Activated naive CD8-positive, alpha-beta T cell treated with anti-CD3 and anti-CD28 coated beads, Interleukin-2, amount 50 U/mL, for 24 hours (primary cell): ENCODE results near the gene NBAS.

Experiments
- ATAC-seq: fragments of 150-1000 bp; cut with Tn5 transposase; one replicate; pipeline ENCODE4 v1.10.0; 2021
- DNase-seq: peaks from one replicate; pipeline ENCODE4 v3.0.0; 2021
- H3K27ac Mint-ChIP-seq: one replicate; pipeline ENCODE4 v1.8.0; 2021; ENCODE audit warnings: mild to moderate bottlenecking, mixed read lengths
- H3K27me3 Mint-ChIP-seq: one replicate; pipeline ENCODE4 v1.8.0; 2021; ENCODE audit warnings: mixed read lengths
- H3K36me3 Mint-ChIP-seq: one replicate; pipeline ENCODE4 v1.8.0; 2021; ENCODE audit warnings: low read depth, mixed read lengths
- H3K4me1 Mint-ChIP-seq: one replicate; pipeline ENCODE4 v1.8.0; 2021; ENCODE audit warnings: mixed read lengths
- H3K4me3 Mint-ChIP-seq: one replicate; pipeline ENCODE4 v1.8.0; 2021; ENCODE audit warnings: mild to moderate bottlenecking, moderate library complexity, mixed read lengths
- H3K9me3 Mint-ChIP-seq: one replicate; pipeline ENCODE4 v1.8.0; 2021; ENCODE audit warnings: mixed read lengths

Gene NBAS

GRCh38 chr2:15141211-15141610, 419.9 kb downstream of the NBAS start:
- DNase-seq (no peak), ATAC-seq (no peak)
- Mint-ChIP-seq H3K36me3 (no peaks in the 10 kb centered on the region), H3K27me3 (no peaks in the 10 kb centered on the region), H3K4me1 (peaks cover 28% of the 10 kb centered on the region), H3K4me3 (peak overlapping the region; percentile 10), H3K27ac (no peak overlapping the region), H3K9me3 (peaks cover 3% of the 10 kb centered on the region)

DNA sequence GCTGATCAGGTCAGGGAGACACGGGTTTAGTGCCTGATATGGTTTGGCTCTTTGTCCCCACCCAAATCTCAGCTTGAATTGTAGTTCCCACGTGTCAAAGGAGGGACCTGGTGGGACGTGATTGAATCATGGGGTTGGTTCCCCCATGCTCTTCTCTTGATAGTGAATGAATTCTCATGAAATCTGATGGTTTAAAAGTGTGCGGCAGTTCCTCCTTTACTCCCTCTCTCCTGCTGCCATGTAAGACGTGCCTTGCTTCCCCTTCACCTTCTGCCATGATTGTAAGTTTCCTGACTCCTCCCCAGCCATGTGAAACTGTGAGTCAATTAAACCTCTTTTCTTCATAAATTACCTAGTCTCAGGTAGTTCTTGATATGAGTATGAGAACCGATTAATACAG, 424.5 kb downstream of the NBAS start:
- no peaks in the 10 kb centered on the region for H3K9me3 Mint-ChIP-seq
- H3K4me3 Mint-ChIP-seq: no peak overlapping the region
- DNase-seq: no peak
- ATAC-seq: no peak
- no peaks in the 10 kb centered on the region for H3K36me3 Mint-ChIP-seq
- peaks cover 7% of the 10 kb centered on the region for H3K4me1 Mint-ChIP-seq
- H3K27me3 Mint-ChIP-seq: peaks cover 1% of the 10 kb centered on the region
- no peak overlapping the region for H3K27ac Mint-ChIP-seq

- H3K4me1 Mint-ChIP-seq: no peaks in the 10 kb centered on the region
Measured at GRCh38 chr2:15134957-15135356, 426.2 kb downstream of the NBAS start.

GRCh38 chr2:15133461-15133860, 427.7 kb downstream of the NBAS start:
- no peaks in the 10 kb centered on the region for H3K9me3 Mint-ChIP-seq
- no peaks in the 10 kb centered on the region for H3K36me3 Mint-ChIP-seq
- no peaks in the 10 kb centered on the region for H3K4me1 Mint-ChIP-seq
- no peak overlapping the region for H3K4me3 Mint-ChIP-seq
- ATAC-seq: no peak
- DNase-seq: no peak
- H3K27ac Mint-ChIP-seq: no peak overlapping the region
- H3K27me3 Mint-ChIP-seq: peaks cover 1% of the 10 kb centered on the region

More at GRCh38 chr2:15134957-15135356, 426.2 kb downstream of the NBAS start:
- no peak for DNase-seq
- peaks cover 1% of the 10 kb centered on the region for H3K27me3 Mint-ChIP-seq
- H3K36me3 Mint-ChIP-seq: no peaks in the 10 kb centered on the region
- no peaks in the 10 kb centered on the region for H3K9me3 Mint-ChIP-seq
- ATAC-seq: no peak
- no peak overlapping the region for H3K27ac Mint-ChIP-seq
- H3K4me3 Mint-ChIP-seq: no peak overlapping the region

GRCh38 chr2:15128846-15129245, 432.3 kb downstream of the NBAS start:
- no peak overlapping the region for H3K27ac Mint-ChIP-seq
- H3K9me3 Mint-ChIP-seq: no peaks in the 10 kb centered on the region
- no peaks in the 10 kb centered on the region for H3K4me1 Mint-ChIP-seq

GRCh38 chr2:15127876-15128275, 433.3 kb downstream of the NBAS start:
- Mint-ChIP-seq H3K4me1 (no peaks in the 10 kb centered on the region), H3K27ac (no peak overlapping the region), H3K27me3 (no peaks in the 10 kb centered on the region), H3K36me3 (no peaks in the 10 kb centered on the region), H3K4me3 (no peak overlapping the region), H3K9me3 (no peaks in the 10 kb centered on the region)
- no peak for ATAC-seq
- no peak for DNase-seq

More at GRCh38 chr2:15128846-15129245, 432.3 kb downstream of the NBAS start:
- Mint-ChIP-seq H3K4me3 (no peak overlapping the region), H3K27me3 (peaks cover under 1% of the 10 kb centered on the region), H3K36me3 (no peaks in the 10 kb centered on the region)
- no peak for ATAC-seq
- no peak for DNase-seq

- no peaks in the 10 kb centered on the region for H3K27me3 Mint-ChIP-seq
- H3K4me1 Mint-ChIP-seq: no peaks in the 10 kb centered on the region
- H3K36me3 Mint-ChIP-seq: no peaks in the 10 kb centered on the region
- no peaks in the 10 kb centered on the region for H3K9me3 Mint-ChIP-seq
- ATAC-seq (no peak), DNase-seq (no peak)
- no peak overlapping the region for H3K4me3 Mint-ChIP-seq
- no peak overlapping the region for H3K27ac Mint-ChIP-seq
Measured at GRCh38 chr2:15127301-15127700, 433.8 kb downstream of the NBAS start.

GRCh38 chr2:15126373-15126772, 434.8 kb downstream of the NBAS start:
- no peak overlapping the region for H3K27ac Mint-ChIP-seq
- H3K27me3 Mint-ChIP-seq: peaks cover 2% of the 10 kb centered on the region
- H3K36me3 Mint-ChIP-seq: no peaks in the 10 kb centered on the region
- ATAC-seq: no peak
- H3K4me3 Mint-ChIP-seq: no peak overlapping the region
- no peak for DNase-seq
- no peaks in the 10 kb centered on the region for H3K4me1 Mint-ChIP-seq
- H3K9me3 Mint-ChIP-seq: no peaks in the 10 kb centered on the region

DNA sequence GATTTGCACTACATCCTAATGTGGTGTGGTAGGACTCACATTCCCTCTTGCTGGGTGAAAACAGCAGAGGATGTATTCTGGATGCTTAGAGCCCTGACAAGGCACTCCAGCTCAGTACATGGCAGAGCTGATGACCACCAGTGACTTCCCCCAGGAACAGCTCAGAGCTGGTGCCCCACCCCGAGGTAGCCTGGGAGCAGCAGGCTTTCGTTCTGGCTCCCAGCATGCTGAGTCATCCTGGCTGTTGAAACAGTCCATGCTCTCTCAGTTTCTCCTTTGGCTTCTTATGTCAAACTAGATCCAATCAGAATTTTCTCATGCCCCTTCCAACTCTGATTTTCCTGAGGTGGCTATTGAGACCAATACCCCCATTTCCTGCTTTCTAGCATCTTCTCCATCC, 438.2 kb downstream of the NBAS start:
- peaks cover 6% of the 10 kb centered on the region for H3K4me1 Mint-ChIP-seq
- H3K27ac Mint-ChIP-seq: no peak overlapping the region
- H3K9me3 Mint-ChIP-seq: no peaks in the 10 kb centered on the region
- H3K27me3 Mint-ChIP-seq: peaks cover 2% of the 10 kb centered on the region
- H3K4me3 Mint-ChIP-seq: no peak overlapping the region
- H3K36me3 Mint-ChIP-seq: no peaks in the 10 kb centered on the region
- ATAC-seq: no peak
- no peak for DNase-seq

DNA sequence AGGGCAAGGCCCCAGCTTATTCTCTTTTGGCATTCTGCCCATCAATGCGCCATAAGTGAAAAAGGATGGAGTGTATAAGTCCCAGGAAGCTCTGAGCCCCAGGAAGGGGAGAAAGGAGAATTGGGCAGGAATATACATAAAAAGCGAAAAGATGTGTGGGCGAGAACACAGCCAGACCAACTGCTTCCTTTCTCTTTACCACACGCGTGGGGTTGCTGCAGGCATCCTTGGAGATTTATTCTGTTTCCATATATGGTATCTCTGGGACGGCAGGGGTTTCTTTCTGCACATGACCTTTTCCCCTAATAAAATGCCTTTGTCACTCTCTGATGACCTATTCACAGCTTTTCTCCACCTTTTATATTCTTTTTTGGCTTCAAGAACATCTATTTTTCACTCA, 440.5 kb downstream of the NBAS start:
- Mint-ChIP-seq H3K36me3 (no peaks in the 10 kb centered on the region), H3K4me1 (peaks cover 6% of the 10 kb centered on the region), H3K27me3 (peaks cover 2% of the 10 kb centered on the region), H3K9me3 (no peaks in the 10 kb centered on the region), H3K4me3 (no peak overlapping the region), H3K27ac (no peak overlapping the region)
- ATAC-seq: no peak
- no peak for DNase-seq

DNA sequence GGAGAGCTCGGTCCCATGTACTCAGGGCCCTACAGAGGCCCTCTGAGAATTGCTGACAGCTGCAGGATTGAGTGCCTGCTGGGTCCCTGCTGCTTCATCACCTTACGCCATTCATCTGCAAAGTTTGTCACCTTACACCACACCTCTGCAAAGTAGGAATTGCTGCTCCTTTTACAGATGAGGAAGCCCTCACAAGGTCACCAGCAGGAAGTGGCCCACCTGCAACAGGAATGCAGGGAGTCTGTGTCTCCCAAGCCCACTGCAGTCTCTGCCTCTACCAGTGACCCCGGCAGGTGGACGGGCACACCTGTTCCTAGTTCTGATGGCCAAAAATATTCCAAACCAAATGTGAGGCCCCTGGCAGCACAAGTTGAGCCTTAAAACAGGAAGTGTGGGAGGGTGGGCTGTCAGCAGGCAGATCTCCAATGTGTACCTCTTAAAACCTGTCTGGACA, 441.4 kb downstream of the NBAS start:
- Mint-ChIP-seq H3K9me3 (no peaks in the 10 kb centered on the region), H3K4me3 (no peak overlapping the region), H3K36me3 (no peaks in the 10 kb centered on the region), H3K27ac (no peak overlapping the region), H3K4me1 (peaks cover 6% of the 10 kb centered on the region), H3K27me3 (peaks cover 2% of the 10 kb centered on the region)
- ATAC-seq: no peak
- DNase-seq: no peak

- H3K9me3 Mint-ChIP-seq: peaks cover 12% of the 10 kb centered on the region
- DNase-seq (no peak), ATAC-seq (no peak)
- peaks cover 6% of the 10 kb centered on the region for H3K4me1 Mint-ChIP-seq
- no peak overlapping the region for H3K4me3 Mint-ChIP-seq
- no peak overlapping the region for H3K27ac Mint-ChIP-seq
- H3K27me3 Mint-ChIP-seq: peaks cover 2% of the 10 kb centered on the region
- no peaks in the 10 kb centered on the region for H3K36me3 Mint-ChIP-seq
Measured at GRCh38 chr2:15117409-15118050, 443.6 kb downstream of the NBAS start.
